NCI-H2081 treated with DMSO at 0.1 percent for 48 hours (cell line): ENCODE measurements around the gene PJA1.

ENCODE experiments used
- DNase-seq: peaks from one replicate; lab custom pipeline; 2025; lab: John Stamatoyannopoulos, UW

The PJA1 gene

GRCh38 chrX:69170319-69170718 lies 5.1 kb upstream of the PJA1 start:
- DNase-seq, result no peak

- no peak for DNase-seq
Measured at GRCh38 chrX:69163936-69164741, 1.1 kb downstream of the PJA1 start.

- DNase-seq, result no peak
Measured at GRCh38 chrX:69162361-69162865, 2.8 kb downstream of the PJA1 start.

- no peak for DNase-seq
Measured at GRCh38 chrX:69161786-69162349, 3.4 kb downstream of the PJA1 start.

GRCh38 chrX:69161371-69161770 lies 3.9 kb downstream of the PJA1 start:
- DNase-seq, result no peak

- no peak for DNase-seq
Measured at GRCh38 chrX:69158166-69158980, 6.9 kb downstream of the PJA1 start.

- no peak for DNase-seq
Measured at GRCh38 chrX:69156638-69157037, 8.6 kb downstream of the PJA1 start.

- no peak for DNase-seq
Measured at GRCh38 chrX:69155786-69156520, 9.3 kb downstream of the PJA1 start.

- DNase-seq, result no peak
Measured at GRCh38 chrX:69154051-69154450, 11.2 kb downstream of the PJA1 start.

- DNase-seq, result no peak
Measured at GRCh38 chrX:69153060-69153730, 12.1 kb downstream of the PJA1 start.

- no peak for DNase-seq
Measured at GRCh38 chrX:69152417-69152841, 12.8 kb downstream of the PJA1 start.

GRCh38 chrX:69151866-69152284 lies 13.4 kb downstream of the PJA1 start:
- no peak for DNase-seq

GRCh38 chrX:69150281-69150960 lies 14.8 kb downstream of the PJA1 start:
- no peak for DNase-seq

- DNase-seq, result no peak
Measured at GRCh38 chrX:69149466-69150280, 15.6 kb downstream of the PJA1 start.

GRCh38 chrX:69148946-69149345 lies 16.3 kb downstream of the PJA1 start:
- DNase-seq, result no peak

- DNase-seq, result no peak
Measured at GRCh38 chrX:69146739-69147138, 18.5 kb downstream of the PJA1 start.

GRCh38 chrX:69145714-69146113 lies 19.5 kb downstream of the PJA1 start:
- no peak for DNase-seq

GRCh38 chrX:69144838-69145680 lies 20.2 kb downstream of the PJA1 start:
- DNase-seq, result no peak

GRCh38 chrX:69143530-69143929 lies 21.7 kb downstream of the PJA1 start:
- DNase-seq, result no peak
